ENCODE measurements around the gene TMEM61.
"Not testable (repeated sequence)": the region's sequence is repeated elsewhere in the genome, so short reads cannot be mapped to it uniquely, and the experiment has no call there.

Gene TMEM61

DNA sequence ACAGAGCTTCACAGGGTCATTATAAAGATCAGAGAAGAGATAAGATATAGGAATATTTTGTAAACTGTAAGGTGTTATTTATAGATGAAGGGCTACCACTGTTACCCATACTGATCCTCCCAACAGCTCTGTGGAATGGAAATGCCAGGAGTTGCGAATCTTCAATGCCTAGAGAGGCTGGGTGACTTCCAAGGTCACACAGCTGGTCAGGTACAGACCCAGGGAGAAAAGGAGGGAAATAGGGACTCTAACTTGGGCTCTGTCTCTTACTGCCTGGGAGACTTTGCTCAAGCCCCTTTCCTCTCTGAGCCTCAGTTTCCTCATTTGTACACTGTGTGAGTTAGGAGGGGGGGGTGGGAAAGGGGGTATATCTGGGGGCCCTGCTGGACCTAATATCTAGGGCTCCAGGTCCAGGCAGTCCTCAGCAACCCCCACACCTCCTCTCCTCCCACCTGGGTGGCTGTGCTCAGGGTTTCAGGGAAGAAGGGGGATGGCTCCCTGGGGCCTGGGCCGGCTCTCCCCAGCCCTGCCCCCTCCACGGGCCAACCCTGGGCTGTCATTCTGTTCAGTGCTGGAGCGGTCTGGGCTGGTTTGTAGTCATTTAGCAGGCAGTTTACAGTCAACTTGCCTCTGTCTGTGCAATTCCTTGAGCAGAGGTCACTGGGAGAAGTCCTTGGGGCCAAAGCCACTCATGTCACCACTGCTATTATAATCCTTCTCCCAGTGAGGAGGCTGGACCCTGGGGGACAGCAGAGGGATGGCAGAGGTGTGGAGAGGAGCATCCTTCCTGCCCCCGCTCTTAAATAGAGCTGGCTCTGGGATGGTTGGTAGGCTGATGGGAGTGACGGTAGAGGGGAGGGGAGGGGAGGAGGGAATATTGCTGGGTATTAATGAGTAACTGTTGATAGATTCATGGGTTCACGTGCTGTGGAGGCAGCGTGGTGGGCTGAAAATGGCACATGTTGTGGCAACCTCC lies 20.0 kb downstream of the TMEM61 start:
- DNase-seq (ENCODE audit: low read depth in 2 of 2, low spot score in 1 of 2): no peak

GRCh38 chr1:55001311-55001710 lies 20.9 kb downstream of the TMEM61 start:
- DNase-seq (ENCODE audit: low read depth in 2 of 2, low spot score in 1 of 2): no peak

GRCh38 chr1:55002686-55003085 lies 22.3 kb downstream of the TMEM61 start:
- no peak for DNase-seq (ENCODE audit: low read depth in 2 of 2, low spot score in 1 of 2)

- DNase-seq (ENCODE audit: low read depth in 2 of 2, low spot score in 1 of 2): no peak
Measured at GRCh38 chr1:55005351-55006140, 25.1 kb downstream of the TMEM61 start.

GRCh38 chr1:55006931-55007330 lies 26.5 kb downstream of the TMEM61 start:
- no peak for DNase-seq (ENCODE audit: low read depth in 2 of 2, low spot score in 1 of 2)

DNA sequence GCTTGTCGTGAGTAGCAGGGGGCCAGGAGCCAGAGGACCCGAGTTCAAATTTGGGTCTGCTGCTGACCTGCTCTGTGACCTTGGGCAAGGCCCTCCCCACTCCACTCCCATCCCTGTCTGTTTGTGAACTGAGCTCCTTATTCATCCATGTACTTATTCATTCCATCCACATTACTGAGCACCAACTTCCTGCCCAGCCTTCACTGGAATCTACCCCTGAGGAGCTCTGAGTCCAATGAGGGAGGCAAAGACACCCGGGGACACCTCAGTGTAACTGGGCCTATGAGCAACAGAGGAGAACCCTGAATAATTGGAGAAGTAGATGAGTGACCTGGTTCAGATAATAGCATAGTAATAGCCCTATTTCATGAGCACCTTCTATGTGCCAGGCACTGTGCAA lies 27.2 kb downstream of the TMEM61 start:
- DNase-seq (ENCODE audit: low read depth in 2 of 2, low spot score in 1 of 2): no peak

DNA sequence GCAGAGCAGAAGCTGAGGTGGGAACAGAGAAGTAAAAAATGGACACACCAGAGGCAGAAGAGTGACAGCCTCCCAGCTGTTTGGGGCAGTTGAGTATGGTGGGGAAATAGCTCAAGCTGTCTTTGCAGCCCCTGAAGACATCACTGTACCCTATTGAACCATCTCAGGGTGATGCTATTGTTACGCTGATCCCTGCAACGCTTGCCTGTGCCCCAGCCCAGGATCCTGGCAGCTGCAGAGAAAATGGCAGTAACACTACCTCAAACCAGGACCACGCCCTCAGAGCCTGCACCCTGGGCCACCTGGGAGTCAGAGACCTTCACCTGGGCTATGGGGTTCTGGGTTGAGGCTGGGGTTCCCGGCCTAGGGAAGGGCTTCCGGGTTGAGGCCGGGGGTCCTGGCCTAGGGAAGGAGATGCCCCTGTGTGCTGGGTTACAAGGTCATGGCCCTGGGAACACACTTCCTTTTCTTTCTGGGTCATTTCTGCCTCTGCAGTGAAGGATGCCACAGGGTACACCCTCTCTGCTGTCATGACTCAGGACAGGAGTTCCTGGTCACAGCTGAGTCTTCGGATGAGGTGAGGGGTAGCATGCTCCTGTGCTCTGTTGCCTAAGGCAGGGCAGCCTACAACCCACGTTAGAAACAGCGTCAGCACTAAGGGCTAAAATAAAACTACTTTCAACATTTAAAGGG lies 29.9 kb downstream of the TMEM61 start:
- no peak for DNase-seq (ENCODE audit: low read depth in 2 of 2, low spot score in 1 of 2)

- no peak for DNase-seq (ENCODE audit: low read depth in 2 of 2, low spot score in 1 of 2)
Measured at GRCh38 chr1:55010887-55011217, 30.4 kb downstream of the TMEM61 start.

DNA sequence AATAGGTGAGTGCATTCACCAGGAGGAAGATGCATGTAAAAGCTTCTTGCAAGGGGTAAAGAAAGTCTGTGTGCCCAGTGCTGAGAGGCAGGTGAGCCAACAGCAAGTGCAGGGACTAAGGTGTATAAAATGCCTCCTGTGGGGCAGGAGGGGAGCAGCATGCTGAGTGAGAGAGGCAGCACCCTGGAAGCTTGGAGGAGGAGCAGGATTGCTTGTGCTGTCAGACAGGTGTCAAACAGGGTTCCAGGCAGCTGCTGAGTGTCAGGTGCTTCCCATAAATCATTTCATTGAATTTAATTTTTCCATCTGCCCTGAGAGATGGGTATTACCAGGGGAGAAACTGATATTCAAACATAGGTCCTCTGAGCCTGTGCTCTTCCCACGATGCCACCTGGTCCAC lies 32.2 kb downstream of the TMEM61 start:
- DNase-seq (ENCODE audit: low read depth in 2 of 2, low spot score in 1 of 2): no peak

DNA sequence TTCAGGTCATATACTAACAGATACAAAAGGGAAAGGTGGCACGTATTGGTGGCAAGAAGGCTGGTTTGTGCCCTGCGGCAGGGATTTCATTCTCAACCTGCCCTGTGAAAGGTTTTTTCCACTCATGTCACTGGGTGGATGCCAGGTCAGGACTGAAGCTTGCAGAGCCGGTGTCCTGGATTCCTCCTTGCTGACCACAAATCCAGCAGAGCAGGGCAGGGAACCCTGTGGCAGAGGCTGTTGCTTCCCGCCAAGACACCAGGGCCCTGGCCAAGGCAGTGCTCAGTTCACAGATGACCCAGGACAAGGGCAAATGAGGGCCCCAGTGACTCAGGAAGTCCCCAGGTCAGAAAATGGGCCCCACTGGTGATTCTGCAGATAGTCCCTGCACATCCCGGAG lies 34.7 kb downstream of the TMEM61 start:
- no peak for DNase-seq (ENCODE audit: low read depth in 2 of 2, low spot score in 1 of 2)

- no peak for DNase-seq (ENCODE audit: low read depth in 2 of 2, low spot score in 1 of 2)
Measured at GRCh38 chr1:55015731-55016620, 35.5 kb downstream of the TMEM61 start.

GRCh38 chr1:55018395-55018794 lies 38.0 kb downstream of the TMEM61 start:
- no peak for DNase-seq (ENCODE audit: low read depth in 2 of 2, low spot score in 1 of 2)

DNA sequence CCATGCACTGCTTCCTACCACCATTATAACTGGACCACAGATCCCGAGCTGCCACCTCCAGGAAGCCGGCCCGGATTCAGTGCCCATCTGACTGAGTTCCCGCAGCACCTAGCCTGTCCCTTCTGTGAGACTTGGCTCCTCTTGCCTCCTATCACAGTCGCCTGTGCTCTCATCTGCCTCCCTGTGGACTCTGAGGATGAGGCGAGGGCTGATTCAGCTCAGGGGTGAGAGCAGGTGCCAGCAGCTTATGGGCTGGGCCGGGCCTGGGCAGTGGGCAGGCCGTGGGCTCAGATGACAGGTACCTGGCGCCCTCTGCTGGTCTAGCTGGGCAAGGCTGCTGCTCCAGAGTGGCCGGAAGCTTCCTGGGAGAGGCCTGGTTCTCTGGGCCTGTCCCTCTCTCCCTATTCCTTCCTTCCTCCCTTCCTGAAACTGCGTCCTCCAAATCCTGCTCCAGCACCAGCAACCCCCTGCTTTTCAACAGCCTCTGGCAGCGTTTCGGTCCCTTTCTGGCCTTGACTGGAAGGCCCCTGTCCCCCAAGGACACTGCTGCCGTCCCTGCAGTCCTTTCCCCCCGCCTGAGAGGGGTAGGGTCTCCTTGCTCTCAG lies 41.6 kb downstream of the TMEM61 start:
- peak; percentile 3 to 14 for DNase-seq (ENCODE audit: low read depth in 2 of 2, low spot score in 1 of 2)

DNA sequence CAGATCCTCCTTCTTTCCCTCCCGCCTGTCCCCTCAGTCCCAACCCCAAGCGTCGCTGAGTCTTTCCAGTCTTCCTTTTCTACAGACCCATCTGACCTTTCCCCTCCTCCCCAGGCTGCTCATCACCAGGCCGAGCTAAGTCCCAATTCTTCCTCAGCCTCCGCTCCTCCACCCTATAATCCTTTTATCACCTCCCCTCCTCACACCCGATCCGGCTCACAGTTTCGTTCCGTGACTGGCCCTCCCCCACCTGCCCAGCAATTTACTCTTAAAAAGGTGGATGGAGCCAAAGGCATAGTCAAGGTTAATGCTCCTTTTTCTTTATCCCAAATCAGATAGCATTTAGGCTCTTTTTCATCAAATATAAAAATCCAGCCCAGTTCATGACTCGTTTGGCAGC lies 43.7 kb downstream of the TMEM61 start:
- not testable (repeated sequence) for DNase-seq (ENCODE audit: low read depth in 2 of 2, low spot score in 1 of 2)

GRCh38 chr1:55026682-55027081 lies 46.3 kb downstream of the TMEM61 start:
- DNase-seq (ENCODE audit: low read depth in 2 of 2, low spot score in 1 of 2): not testable (repeated sequence)

DNA sequence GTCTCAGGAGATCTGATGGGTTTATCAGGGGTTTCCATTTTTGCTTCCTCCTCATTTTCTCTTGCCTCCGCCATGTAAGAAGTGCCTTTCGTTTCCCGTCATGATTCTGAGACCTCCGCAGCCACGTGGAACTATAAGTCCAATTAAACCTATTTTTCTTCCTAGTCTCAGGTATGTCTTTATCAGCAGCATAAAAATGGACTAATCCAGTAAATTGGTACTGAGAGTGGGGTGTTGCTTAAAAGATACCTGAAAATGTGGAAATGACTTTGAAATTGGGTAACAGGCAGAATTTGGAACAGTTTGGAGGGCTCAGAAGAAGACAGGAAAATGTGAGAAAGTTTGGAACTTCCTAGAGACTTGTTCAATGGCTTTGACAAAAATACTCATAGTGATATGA lies 50.7 kb downstream of the TMEM61 start:
- DNase-seq (ENCODE audit: low read depth in 2 of 2, low spot score in 1 of 2): not testable (repeated sequence)

- no peak for DNase-seq (ENCODE audit: low read depth in 2 of 2, low spot score in 1 of 2)
Measured at GRCh38 chr1:55033265-55033614, 52.8 kb downstream of the TMEM61 start.

DNA sequence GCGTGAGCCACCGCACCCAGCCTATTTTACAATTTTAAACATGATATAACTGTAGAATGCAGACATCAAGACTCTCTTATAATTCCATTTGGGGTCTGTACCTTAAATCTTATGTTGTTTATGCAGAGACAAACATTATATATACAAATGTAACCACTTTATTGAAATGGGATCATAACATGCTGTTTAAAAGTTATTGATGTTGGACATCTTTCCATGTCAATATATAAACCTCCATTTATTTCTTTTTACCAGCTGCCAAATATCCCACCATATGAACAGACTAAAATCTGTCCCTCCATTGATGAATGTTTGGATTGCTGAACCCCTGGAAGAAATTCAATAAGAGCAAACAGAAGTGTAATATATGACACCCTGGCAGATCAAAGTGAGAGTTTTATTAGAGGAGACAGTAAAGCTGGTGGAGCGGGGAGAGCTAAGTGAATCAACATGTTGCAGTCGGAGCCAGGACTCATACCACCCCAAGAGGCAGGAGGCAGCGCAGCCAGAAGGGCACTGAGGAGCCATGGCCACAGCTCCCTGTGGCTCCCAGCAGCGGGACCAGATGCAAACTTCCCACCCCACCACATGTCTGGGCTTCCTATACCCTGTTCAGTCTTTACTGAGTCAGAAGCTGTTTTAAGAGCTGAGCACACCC lies 54.2 kb downstream of the TMEM61 start:
- no peak for DNase-seq (ENCODE audit: low read depth in 2 of 2, low spot score in 1 of 2)

DNA sequence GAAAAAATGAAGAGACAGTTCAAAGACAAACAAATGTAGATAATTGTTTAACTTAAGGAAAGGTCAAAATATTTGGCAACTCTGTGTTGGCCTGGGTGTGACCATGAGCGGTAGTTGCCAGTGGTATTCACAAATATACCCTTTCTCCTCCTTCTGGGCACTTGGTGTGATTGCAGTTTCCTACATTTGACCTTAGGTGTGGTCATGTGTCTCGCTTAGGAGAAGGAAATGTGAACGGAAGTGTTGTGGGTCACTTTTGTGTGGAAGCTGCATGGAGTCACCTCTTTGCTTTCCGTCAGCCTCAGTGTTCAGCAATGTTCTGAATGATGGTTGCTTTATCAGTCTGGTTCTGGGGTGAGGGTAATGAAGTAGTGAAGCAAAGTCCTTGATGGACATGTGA lies 55.5 kb downstream of the TMEM61 start:
- no peak for DNase-seq (ENCODE audit: low read depth in 2 of 2, low spot score in 1 of 2)
